Adrenal gland (tissue), 5 donors: ENCODE measurements around the gene DYDC1.

ENCODE experiments used
- POLR2A ChIP-seq, 2 donors: fragments of 450-650 bp; IDR thresholded peaks; one replicate each; pipeline ENCODE4 v1.6.1; 2017; ENCODE audit warnings: antibody characterized with exemption in 2 of 2, mild to moderate bottlenecking in 2 of 2, moderate library complexity in 1 of 2
- TF ChIP-seq, protein P1 (sequence below), 6 experiments: fragments of 450-650 bp in 4 of 6; fragments of 200-600 bp in 2 of 6; sonication (generic) in 1 of 6; IDR thresholded peaks; 1 replicate in 5 of 6; 2 replicates in 1 of 6; pipeline versions ENCODE4 v1.5.1 to v1.8.0; 2016 to 2021; ENCODE audit warnings: antibody characterized with exemption in 6 of 6, mild to moderate bottlenecking in 2 of 6, moderate library complexity in 1 of 6
- donor health status: DM: no; HTN: no; CAD: no.

DNA sequence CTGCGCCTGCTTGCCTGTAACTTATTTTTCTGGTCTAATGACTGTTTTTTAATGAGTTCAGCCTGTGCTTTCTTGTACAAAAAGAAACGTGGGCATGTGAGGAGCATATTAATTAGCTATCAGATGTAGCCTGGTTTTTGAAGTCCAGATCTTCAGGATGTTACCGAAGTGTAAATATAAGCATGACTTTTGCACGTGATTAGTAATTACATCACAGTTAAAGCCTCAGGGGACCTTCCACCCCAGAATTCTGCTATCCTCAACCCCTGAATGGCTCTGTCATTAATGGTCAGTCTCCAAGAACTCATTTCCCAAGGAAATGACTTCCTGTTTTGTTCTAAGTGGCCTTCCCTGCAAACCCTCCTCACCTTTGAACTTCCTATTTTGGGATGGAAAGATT lies 49.6 kb upstream of the DYDC1 start:
- TF ChIP-seq, protein P1, sequence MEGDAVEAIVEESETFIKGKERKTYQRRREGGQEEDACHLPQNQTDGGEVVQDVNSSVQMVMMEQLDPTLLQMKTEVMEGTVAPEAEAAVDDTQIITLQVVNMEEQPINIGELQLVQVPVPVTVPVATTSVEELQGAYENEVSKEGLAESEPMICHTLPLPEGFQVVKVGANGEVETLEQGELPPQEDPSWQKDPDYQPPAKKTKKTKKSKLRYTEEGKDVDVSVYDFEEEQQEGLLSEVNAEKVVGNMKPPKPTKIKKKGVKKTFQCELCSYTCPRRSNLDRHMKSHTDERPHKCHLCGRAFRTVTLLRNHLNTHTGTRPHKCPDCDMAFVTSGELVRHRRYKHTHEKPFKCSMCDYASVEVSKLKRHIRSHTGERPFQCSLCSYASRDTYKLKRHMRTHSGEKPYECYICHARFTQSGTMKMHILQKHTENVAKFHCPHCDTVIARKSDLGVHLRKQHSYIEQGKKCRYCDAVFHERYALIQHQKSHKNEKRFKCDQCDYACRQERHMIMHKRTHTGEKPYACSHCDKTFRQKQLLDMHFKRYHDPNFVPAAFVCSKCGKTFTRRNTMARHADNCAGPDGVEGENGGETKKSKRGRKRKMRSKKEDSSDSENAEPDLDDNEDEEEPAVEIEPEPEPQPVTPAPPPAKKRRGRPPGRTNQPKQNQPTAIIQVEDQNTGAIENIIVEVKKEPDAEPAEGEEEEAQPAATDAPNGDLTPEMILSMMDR (IDR thresholded peaks at IDR 0.05) = no peak
- TF ChIP-seq POLR2A (IDR thresholded peaks at IDR 0.05) = no peak
